Activated naive CD4-positive, alpha-beta T cell (primary cell): ENCODE measurements around the gene TBC1D3K.
"Not testable (repeated sequence)": the region's sequence is repeated elsewhere in the genome, so short reads cannot be mapped to it uniquely, and the experiment has no call there.

Experiments used
- DNase-seq, 4 experiments: peaks; one replicate each; lab custom pipeline; 2025; lab: John Stamatoyannopoulos, UW

TBC1D3K gene

GRCh38 chr17:37924115-37924514, at the start of gene TBC1D3K:
TSS of gene TBC1D3K (plus strand) at chr17:37924415. CDS start at chr17:37926000, 1,585 bp downstream.
- DNase-seq, result not testable (repeated sequence)

DNA sequence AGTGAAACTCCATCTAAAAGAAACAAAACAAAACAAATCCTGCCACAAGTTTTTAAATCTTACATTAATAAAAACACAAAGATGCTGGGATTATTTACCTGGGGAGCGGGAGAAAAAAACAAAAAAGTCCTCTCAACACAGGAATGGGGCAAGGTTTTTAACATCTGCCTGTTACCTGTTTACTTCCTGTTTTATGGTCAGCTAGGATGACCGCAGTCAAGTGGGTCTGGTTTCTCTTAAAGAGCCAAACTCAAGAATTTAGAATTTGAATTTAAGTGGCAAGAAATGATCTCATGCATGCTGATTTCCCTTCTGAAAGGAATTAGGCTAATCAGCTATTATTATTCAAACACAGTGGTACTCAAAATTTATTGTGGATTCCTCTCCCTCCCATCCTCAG, 39.7 kb upstream of the TBC1D3K start:
- DNase-seq, result no peak

- no peak for DNase-seq
Measured at GRCh38 chr17:37885136-37885535, 39.1 kb upstream of the TBC1D3K start.

GRCh38 chr17:37888881-37889280, 35.3 kb upstream of the TBC1D3K start:
- DNase-seq, result no peak

GRCh38 chr17:37896961-37897360, 27.3 kb upstream of the TBC1D3K start:
- DNase-seq, result not testable (repeated sequence)
